Coronary artery (tissue), 2 donors: ENCODE measurements around the gene KCNQ4.
A peak's percentile ranks its signal among the peaks of the same experiment; 100 is the strongest.

Source experiments
- DNase-seq: peaks from one replicate; pipeline ENCODE4 v3.0.0-alpha.2; 2017; ENCODE audit warnings: low spot score
- H3K27ac ChIP-seq, 2 donors: fragments of 200-600 bp; sonication (generic); one replicate each; pipeline ENCODE4 v1.5.1; 2016 to 2019
- H3K4me3 ChIP-seq: fragments of 200-600 bp; sonication (generic); 2 replicates; pipeline ENCODE4 v1.5.1; 2016; ENCODE audit warnings: mild to moderate bottlenecking, moderate library complexity
- CTCF ChIP-seq: fragments of 200-600 bp; sonication (generic); IDR thresholded peaks from one replicate; pipeline ENCODE4 v1.5.1; 2019; ENCODE audit warnings: antibody characterized with exemption

KCNQ4 gene

GRCh38 chr1:40855513-40855912 is 71.9 kb downstream of the KCNQ4 start:
- no peak for DNase-seq
- no peak for TF ChIP-seq CTCF
- Histone ChIP-seq H3K4me3 (no peak overlapping the region), H3K27ac (no peak overlapping the region)

GRCh38 chr1:40856116-40856515 is 72.5 kb downstream of the KCNQ4 start:
- H3K27ac ChIP-seq: no peak overlapping the region
- TF ChIP-seq CTCF: no peak
- DNase-seq: no peak
- H3K4me3 ChIP-seq: no peak overlapping the region

- no peak for DNase-seq
- no peak overlapping the region for H3K4me3 ChIP-seq
- no peak for TF ChIP-seq CTCF
- no peak overlapping the region for H3K27ac ChIP-seq
Observed at GRCh38 chr1:40856656-40857302, 73.2 kb downstream of the KCNQ4 start.

DNA sequence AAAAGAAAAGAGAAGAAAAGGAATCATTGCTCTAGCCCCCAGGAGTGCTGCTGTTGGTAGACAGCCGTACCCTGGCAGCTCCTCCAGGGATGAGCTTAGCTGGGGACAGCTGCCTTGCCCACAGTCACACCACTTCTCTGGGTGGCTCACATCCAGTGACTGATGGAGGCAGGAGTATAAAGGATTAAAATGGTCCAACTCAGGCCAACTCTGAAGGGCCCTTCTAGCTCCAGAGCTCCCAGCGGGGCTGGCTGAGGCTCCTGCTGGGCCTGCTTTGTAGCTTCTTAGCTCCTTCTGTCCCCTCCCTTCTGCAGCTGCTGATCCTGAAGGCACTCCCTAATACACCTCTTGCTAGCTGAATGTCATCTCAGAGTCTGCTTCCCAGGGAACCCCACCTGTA is 74.2 kb downstream of the KCNQ4 start:
- no peak overlapping the region for H3K4me3 ChIP-seq
- no peak overlapping the region for H3K27ac ChIP-seq
- no peak for TF ChIP-seq CTCF
- DNase-seq: no peak

DNA sequence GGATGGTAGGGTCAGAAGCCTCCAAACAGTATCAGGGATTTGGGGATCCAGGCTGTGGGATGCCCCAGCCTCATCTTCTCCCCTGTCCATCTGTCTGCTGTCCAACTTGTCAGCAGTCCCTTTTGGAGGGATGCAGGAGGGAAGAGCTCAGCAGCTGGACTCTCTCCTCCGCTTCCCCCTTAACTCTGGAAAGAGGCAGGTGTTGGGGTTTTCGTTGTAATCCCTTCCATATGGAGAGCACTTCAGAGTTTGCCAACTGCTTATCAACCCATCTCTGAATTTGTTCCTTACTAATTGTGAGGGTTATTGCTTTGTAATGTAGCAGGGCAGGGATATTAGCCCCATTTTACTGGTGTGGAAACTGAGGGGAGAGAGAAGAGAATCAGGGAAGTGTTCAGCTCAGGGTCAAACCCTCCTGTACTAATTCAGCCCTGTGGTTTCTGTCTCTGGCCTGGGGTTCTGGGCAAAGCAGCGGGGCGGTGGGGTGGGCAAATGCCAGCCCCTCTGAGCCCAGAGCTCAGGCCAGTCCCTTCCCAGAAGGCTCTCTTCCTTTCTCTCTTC is 75.3 kb downstream of the KCNQ4 start:
- no peak for TF ChIP-seq CTCF
- no peak for DNase-seq
- no peak overlapping the region for H3K4me3 ChIP-seq
- peak overlapping the region; percentile 93 to 97 for H3K27ac ChIP-seq

DNA sequence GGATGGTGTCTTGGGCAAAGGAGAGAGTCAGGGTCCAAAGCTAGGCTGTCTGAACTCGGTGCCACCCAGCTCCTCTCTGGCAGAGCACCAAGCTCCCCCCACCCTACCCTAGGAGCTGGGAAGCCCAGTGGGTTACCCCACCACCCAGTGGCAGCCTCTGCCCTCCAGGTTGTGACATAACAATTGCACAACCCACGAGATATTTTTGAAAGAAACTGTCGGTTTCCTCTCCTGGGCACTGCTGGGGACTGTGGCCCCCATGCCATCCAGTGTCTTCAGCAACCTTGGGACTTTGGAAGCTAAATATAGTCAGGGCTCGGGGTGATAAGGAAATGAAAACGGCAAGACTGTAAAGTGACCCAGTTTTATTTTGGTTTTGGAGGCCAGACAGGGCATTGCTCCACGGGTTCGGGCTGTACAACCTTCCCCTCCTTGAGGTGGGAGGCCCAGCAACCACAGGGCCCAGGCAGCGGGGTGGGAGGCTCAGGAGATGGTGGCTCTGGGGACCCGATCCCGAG is 77.2 kb downstream of the KCNQ4 start:
- TF ChIP-seq CTCF: no peak
- Histone ChIP-seq H3K4me3 (peak overlapping the region; percentile 96), H3K27ac (peak overlapping the region; percentile 93 to 97)
- no peak for DNase-seq
